ENCODE data around the gene AKAP8.

- TF ChIP-seq CTCF (IDR thresholded peaks at IDR 0.05) (no peak), POLR2A (IDR thresholded peaks at IDR 0.05) (no peak), POLR2AphosphoS5 (IDR thresholded peaks at IDR 0.05) (no peak), EP300 (IDR thresholded peaks at IDR 0.05) (no peak)
Observed at GRCh38 chr19:15373644-15374043, 5.9 kb downstream of the AKAP8 start.
